GM20000 (cell line): ENCODE results near the gene TTF2.

ENCODE experiments used
- DNase-seq: peaks from one replicate; pipeline ENCODE4 v3.0.0; 2012; ENCODE audit warnings: low spot score
- CTCF ChIP-seq: IDR thresholded peaks from 2 replicates; pipeline ENCODE4 v1.5.1; 2012; ENCODE audit warnings: mild to moderate bottlenecking, control low read depth; ENCODE audit errors: extremely low read depth, missing control alignments

TTF2 gene

GRCh38 chr1:117020526-117021156, 39.5 kb upstream of the TTF2 start:
- no peak for DNase-seq
- no peak for TF ChIP-seq CTCF

- no peak for DNase-seq
- no peak for TF ChIP-seq CTCF
Observed at GRCh38 chr1:117022114-117022513, 38.0 kb upstream of the TTF2 start.

- TF ChIP-seq CTCF: no peak
- no peak for DNase-seq
Observed at GRCh38 chr1:117025568-117025967, 34.6 kb upstream of the TTF2 start.

- DNase-seq: no peak
Observed at GRCh38 chr1:117026361-117026760, 33.8 kb upstream of the TTF2 start.

GRCh38 chr1:117029685-117030084, 30.4 kb upstream of the TTF2 start:
- TF ChIP-seq CTCF: no peak
- no peak for DNase-seq

More at GRCh38 chr1:117026361-117026760, 33.8 kb upstream of the TTF2 start:
- no peak for TF ChIP-seq CTCF

- TF ChIP-seq CTCF: no peak
- no peak for DNase-seq
Observed at GRCh38 chr1:117030271-117030877, 29.8 kb upstream of the TTF2 start.

- no peak for TF ChIP-seq CTCF
- no peak for DNase-seq
Observed at GRCh38 chr1:117032266-117032665, 27.9 kb upstream of the TTF2 start.
